Astrocyte of the spinal cord (primary cell): ENCODE measurements around the gene ARHGAP42.

Source experiments
- DNase-seq: peaks from one replicate; pipeline ENCODE4 v3.0.0; 2011; ENCODE audit warnings: low read depth, low spot score
- H3K4me3 ChIP-seq: 2 replicates; pipeline ENCODE4 v1.5.1; 2011; ENCODE audit warnings: low read depth, mild to moderate bottlenecking, low read length, moderate library complexity
- in situ Hi-C: cut with HindIII; loops from 2 replicates; pipeline ENCODE4 v1.10.0; 2017; ENCODE audit warnings: low sequenced_read_pairs
- TF ChIP-seq, protein P1 (sequence below): IDR thresholded peaks from 2 replicates; pipeline ENCODE4 v1.5.1; 2012; ENCODE audit warnings: low read depth, mild to moderate bottlenecking, low read length, inconsistent platforms

Gene ARHGAP42

GRCh38 chr11:100914415-100915110 is 227.5 kb downstream of the ARHGAP42 start:
- TF ChIP-seq, protein P1, sequence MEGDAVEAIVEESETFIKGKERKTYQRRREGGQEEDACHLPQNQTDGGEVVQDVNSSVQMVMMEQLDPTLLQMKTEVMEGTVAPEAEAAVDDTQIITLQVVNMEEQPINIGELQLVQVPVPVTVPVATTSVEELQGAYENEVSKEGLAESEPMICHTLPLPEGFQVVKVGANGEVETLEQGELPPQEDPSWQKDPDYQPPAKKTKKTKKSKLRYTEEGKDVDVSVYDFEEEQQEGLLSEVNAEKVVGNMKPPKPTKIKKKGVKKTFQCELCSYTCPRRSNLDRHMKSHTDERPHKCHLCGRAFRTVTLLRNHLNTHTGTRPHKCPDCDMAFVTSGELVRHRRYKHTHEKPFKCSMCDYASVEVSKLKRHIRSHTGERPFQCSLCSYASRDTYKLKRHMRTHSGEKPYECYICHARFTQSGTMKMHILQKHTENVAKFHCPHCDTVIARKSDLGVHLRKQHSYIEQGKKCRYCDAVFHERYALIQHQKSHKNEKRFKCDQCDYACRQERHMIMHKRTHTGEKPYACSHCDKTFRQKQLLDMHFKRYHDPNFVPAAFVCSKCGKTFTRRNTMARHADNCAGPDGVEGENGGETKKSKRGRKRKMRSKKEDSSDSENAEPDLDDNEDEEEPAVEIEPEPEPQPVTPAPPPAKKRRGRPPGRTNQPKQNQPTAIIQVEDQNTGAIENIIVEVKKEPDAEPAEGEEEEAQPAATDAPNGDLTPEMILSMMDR, result no peak
- in situ Hi-C loops, result no loop called here
- no peak for DNase-seq
- H3K4me3 ChIP-seq, result no peak overlapping the region

DNA sequence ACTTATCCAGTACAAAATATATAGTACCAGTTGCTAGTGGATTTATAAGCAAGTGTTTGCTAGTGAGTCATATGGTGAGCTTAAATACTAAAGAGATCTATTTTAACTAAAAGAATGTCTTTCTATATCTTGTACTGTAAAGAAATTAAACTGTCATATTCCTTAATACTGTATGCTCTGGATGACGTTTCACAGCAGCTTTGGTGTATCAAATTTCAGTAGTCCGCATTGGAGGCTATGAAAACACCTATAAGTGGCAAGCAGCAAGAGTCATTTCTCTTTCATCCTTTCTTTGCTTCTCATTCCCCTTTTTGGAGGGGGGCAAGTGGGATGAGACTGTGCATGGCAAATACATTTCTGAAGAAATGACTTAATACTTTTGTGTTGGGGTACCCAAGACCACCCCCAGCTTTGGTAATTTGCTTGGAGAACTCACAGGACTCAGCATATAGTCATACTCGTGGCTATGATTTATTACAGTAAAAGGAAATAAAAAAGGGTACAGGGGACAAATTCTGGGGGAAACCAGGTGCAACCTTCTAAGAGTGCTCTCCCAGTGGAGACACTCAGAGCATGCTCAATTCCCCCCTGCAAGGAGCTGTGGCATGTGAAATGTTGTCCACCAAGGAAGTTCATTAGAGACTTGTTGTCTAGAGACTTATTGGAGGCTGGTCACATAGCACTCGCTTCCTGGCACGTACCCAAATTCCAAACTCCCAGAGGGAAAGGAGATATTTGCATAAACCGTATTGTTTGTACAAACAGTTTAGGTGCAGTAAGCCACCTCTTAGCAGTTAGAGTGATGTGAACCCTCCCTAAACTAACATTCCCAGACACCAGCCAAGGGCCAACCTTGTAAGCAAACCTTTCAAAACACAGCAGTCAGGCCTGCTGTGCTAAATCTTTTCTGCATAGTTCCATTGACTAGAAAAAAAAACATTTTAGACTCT is 231.7 kb downstream of the ARHGAP42 start:
- in situ Hi-C loops, result no loop called here
- peak; percentile 55 for DNase-seq
- TF ChIP-seq, protein P1, result no peak
- no peak overlapping the region for H3K4me3 ChIP-seq

GRCh38 chr11:100920593-100920992 is 233.5 kb downstream of the ARHGAP42 start:
- in situ Hi-C loops, result no loop called here

GRCh38 chr11:100922121-100922520 is 235.0 kb downstream of the ARHGAP42 start:
- H3K4me3 ChIP-seq, result no peak overlapping the region
- DNase-seq, result no peak
- in situ Hi-C loops, result no loop called here
- TF ChIP-seq, protein P1, result no peak

More at GRCh38 chr11:100920593-100920992, 233.5 kb downstream of the ARHGAP42 start:
- TF ChIP-seq, protein P1, result no peak
- H3K4me3 ChIP-seq, result no peak overlapping the region
- no peak for DNase-seq

- TF ChIP-seq, protein P1, result no peak
- peak; percentile 72 for DNase-seq
- in situ Hi-C loops, result no loop called here
- no peak overlapping the region for H3K4me3 ChIP-seq
Measured at GRCh38 chr11:100923555-100923954, 236.5 kb downstream of the ARHGAP42 start.

GRCh38 chr11:100925935-100926334 is 238.8 kb downstream of the ARHGAP42 start:
- DNase-seq, result peak; percentile 88
- TF ChIP-seq, protein P1, result no peak
- in situ Hi-C loops, result no loop called here

More at GRCh38 chr11:100925935-100926334, 238.8 kb downstream of the ARHGAP42 start:
- H3K4me3 ChIP-seq, result no peak overlapping the region
